ENCODE measurements around the gene SUFU.

SUFU gene

GRCh38 chr10:102540023-102540422, 36.3 kb downstream of the SUFU start:
- Histone ChIP-seq H3K4me3 (ENCODE audit: low read depth, low read length) (no peak overlapping the region), H3K9ac (no peak overlapping the region), H3K36me3 (ENCODE audit: control insufficient read depth, insufficient read depth, low read length) (no peaks in the 10 kb centered on the region), H3K9me3 (ENCODE audit: control insufficient read depth, low read length) (no peaks in the 10 kb centered on the region), H3K4me1 (no peaks in the 10 kb centered on the region), H3K79me2 (peaks cover 15% of the 10 kb centered on the region), H2AFZ (no peak overlapping the region), H3K27ac (no peak overlapping the region), H3K27me3 (ENCODE audit: control insufficient read depth, insufficient read depth, low read length) (no peaks in the 10 kb centered on the region), H3K4me2 (ENCODE audit: low read length) (no peak overlapping the region)
- TF ChIP-seq CTCF (IDR thresholded peaks at IDR 0.05), result peak; percentile 42

- H3K4me1 ChIP-seq, result no peaks in the 10 kb centered on the region
- no peaks in the 10 kb centered on the region for H3K36me3 ChIP-seq (ENCODE audit: control insufficient read depth, insufficient read depth, low read length)
- no peak for TF ChIP-seq CTCF (IDR thresholded peaks at IDR 0.05)
- H3K79me2 ChIP-seq, result peaks cover 19% of the 10 kb centered on the region
- no peak overlapping the region for H3K4me2 ChIP-seq (ENCODE audit: low read length)
- no peak overlapping the region for H3K27ac ChIP-seq
- no peak overlapping the region for H2AFZ ChIP-seq
- H3K4me3 ChIP-seq (ENCODE audit: low read depth, low read length), result no peak overlapping the region
- H3K9me3 ChIP-seq (ENCODE audit: control insufficient read depth, low read length), result no peaks in the 10 kb centered on the region
- H3K9ac ChIP-seq, result no peak overlapping the region
- no peaks in the 10 kb centered on the region for H3K27me3 ChIP-seq (ENCODE audit: control insufficient read depth, insufficient read depth, low read length)
Measured at GRCh38 chr10:102542800-102543418, 39.1 kb downstream of the SUFU start.

GRCh38 chr10:102545265-102545871, 41.6 kb downstream of the SUFU start:
- no peak overlapping the region for H3K9ac ChIP-seq
- H3K27ac ChIP-seq, result no peak overlapping the region
- H3K4me2 ChIP-seq (ENCODE audit: low read length), result no peak overlapping the region
- no peak overlapping the region for H2AFZ ChIP-seq
- H3K36me3 ChIP-seq (ENCODE audit: control insufficient read depth, insufficient read depth, low read length), result no peaks in the 10 kb centered on the region
- no peaks in the 10 kb centered on the region for H3K9me3 ChIP-seq (ENCODE audit: control insufficient read depth, low read length)
- no peak for TF ChIP-seq CTCF (IDR thresholded peaks at IDR 0.05)
- no peaks in the 10 kb centered on the region for H3K4me1 ChIP-seq
- no peaks in the 10 kb centered on the region for H3K27me3 ChIP-seq (ENCODE audit: control insufficient read depth, insufficient read depth, low read length)
- peaks cover 20% of the 10 kb centered on the region for H3K79me2 ChIP-seq
- no peak overlapping the region for H3K4me3 ChIP-seq (ENCODE audit: low read depth, low read length)

- no peaks in the 10 kb centered on the region for H3K4me1 ChIP-seq
- H3K27me3 ChIP-seq (ENCODE audit: control insufficient read depth, insufficient read depth, low read length), result no peaks in the 10 kb centered on the region
- no peaks in the 10 kb centered on the region for H3K36me3 ChIP-seq (ENCODE audit: control insufficient read depth, insufficient read depth, low read length)
- H3K27ac ChIP-seq, result no peak overlapping the region
- no peak for TF ChIP-seq CTCF (IDR thresholded peaks at IDR 0.05)
- H3K79me2 ChIP-seq, result peaks cover 19% of the 10 kb centered on the region
- no peak overlapping the region for H3K9ac ChIP-seq
- no peak overlapping the region for H3K4me3 ChIP-seq (ENCODE audit: low read depth, low read length)
- no peak overlapping the region for H2AFZ ChIP-seq
- H3K9me3 ChIP-seq (ENCODE audit: control insufficient read depth, low read length), result no peaks in the 10 kb centered on the region
- H3K4me2 ChIP-seq (ENCODE audit: low read length), result no peak overlapping the region
Measured at GRCh38 chr10:102545997-102546396, 42.2 kb downstream of the SUFU start.
